ENCODE data around the gene CDK17. TPM values are rescaled to one million over a fixed set of nuclear protein-coding genes. Genes with fewer than 3 reads are reported as not detected.

CDK17 gene
- total and polyA plus RNA-seq, 10 donors: 12.9 to 108 (median 66.4) TPM

DNA sequence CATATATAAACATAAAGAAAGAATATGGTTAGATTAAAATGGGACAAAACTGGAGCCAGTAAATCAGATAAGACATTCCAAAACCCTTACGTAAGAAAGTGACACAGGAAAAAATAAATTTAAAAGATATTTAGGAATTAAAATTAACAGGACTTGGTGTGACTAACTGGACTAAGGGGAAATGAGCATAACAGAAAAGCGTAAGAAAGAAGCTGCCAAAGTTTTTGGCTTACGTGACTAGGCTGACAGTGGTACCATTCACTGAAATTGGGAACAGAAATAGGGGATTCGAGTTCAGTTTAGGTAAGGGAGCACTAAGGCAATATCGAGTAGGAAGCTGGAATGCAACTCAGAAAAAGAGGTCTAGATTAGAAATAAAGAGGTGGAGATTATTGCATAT is 7.8 kb downstream of the CDK17 start:
- no peaks in the 10 kb centered on the region for H3K9me3 ChIP-seq
- peaks cover 29 to 97% (median 75%) of the 10 kb centered on the region in 6 donors for H3K4me1 ChIP-seq
- TF ChIP-seq POLR2AphosphoS5 (IDR thresholded peaks at IDR 0.05): no peak
- TF ChIP-seq, protein P1, sequence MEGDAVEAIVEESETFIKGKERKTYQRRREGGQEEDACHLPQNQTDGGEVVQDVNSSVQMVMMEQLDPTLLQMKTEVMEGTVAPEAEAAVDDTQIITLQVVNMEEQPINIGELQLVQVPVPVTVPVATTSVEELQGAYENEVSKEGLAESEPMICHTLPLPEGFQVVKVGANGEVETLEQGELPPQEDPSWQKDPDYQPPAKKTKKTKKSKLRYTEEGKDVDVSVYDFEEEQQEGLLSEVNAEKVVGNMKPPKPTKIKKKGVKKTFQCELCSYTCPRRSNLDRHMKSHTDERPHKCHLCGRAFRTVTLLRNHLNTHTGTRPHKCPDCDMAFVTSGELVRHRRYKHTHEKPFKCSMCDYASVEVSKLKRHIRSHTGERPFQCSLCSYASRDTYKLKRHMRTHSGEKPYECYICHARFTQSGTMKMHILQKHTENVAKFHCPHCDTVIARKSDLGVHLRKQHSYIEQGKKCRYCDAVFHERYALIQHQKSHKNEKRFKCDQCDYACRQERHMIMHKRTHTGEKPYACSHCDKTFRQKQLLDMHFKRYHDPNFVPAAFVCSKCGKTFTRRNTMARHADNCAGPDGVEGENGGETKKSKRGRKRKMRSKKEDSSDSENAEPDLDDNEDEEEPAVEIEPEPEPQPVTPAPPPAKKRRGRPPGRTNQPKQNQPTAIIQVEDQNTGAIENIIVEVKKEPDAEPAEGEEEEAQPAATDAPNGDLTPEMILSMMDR (IDR thresholded peaks at IDR 0.05 in 8 of 11, conservative IDR thresholded peaks at IDR 0.05 in 3 of 11): no peak
- no peak for TF ChIP-seq POLR2A (IDR thresholded peaks at IDR 0.05)
- H3K4me3 ChIP-seq: no peak overlapping the region
- H3K27me3 ChIP-seq (replicated peaks in 1 of 7): no peaks in the 10 kb centered on the region
- WGBS, 5 donors: 73 to 77% (median 75%) methylated on average over 5 of the region's 5 CpGs
- H3K36me3 ChIP-seq: peaks cover 0 to 3% (median 0%) of the 10 kb centered on the region in 6 donors
- no peak for DNase-seq
- intact Hi-C loops (cut with DNase I; ENCODE audit: low total_unique reads): loop anchor here (10.0 kb wide), 1 partner anchor 168 kb away; no protein-coding TSS in a partner anchor
- peak overlapping the region in 1 of 8 donors; percentile 7 for H3K27ac ChIP-seq

DNA sequence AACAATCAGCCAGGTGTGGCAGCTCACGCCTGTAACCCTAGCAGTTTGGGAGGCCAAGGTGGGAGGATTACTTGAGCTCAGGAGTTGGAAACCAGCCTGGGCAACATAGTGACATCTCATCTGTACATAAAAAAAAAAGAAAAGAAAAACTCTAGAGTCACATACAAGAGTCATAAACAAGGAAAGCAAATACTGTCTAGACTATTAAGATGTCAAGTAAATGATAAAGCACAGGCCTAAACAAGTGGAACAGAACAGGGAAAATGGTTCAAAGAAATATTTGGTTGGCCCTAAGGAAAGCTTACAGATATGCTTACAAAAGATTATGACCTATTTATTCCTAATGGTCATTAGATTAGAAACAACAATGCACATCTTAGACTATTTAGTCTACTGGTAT is 12.3 kb downstream of the CDK17 start:
- H3K4me1 ChIP-seq: peaks cover 16 to 98% (median 74%) of the 10 kb centered on the region in 6 donors
- TF ChIP-seq, protein P1 (IDR thresholded peaks at IDR 0.05 in 8 of 11, conservative IDR thresholded peaks at IDR 0.05 in 3 of 11): no peak
- TF ChIP-seq POLR2AphosphoS5 (IDR thresholded peaks at IDR 0.05): no peak
- TF ChIP-seq POLR2A (IDR thresholded peaks at IDR 0.05): no peak
- 76 to 95% (median 85%) methylated on average over 1 of the region's 1 CpG for WGBS, 5 donors
- intact Hi-C loops (cut with DNase I; ENCODE audit: low total_unique reads): loop anchor here (10.0 kb wide), 1 partner anchor 53 kb away; no protein-coding TSS in a partner anchor
- H3K36me3 ChIP-seq: no peaks in the 10 kb centered on the region
- H3K27me3 ChIP-seq (replicated peaks in 1 of 7): no peaks in the 10 kb centered on the region
- H3K27ac ChIP-seq: no peak overlapping the region
- H3K9me3 ChIP-seq: peaks cover 0 to under 1% (median 0%) of the 10 kb centered on the region in 8 donors
- no peak overlapping the region for H3K4me3 ChIP-seq
- DNase-seq: no peak

DNA sequence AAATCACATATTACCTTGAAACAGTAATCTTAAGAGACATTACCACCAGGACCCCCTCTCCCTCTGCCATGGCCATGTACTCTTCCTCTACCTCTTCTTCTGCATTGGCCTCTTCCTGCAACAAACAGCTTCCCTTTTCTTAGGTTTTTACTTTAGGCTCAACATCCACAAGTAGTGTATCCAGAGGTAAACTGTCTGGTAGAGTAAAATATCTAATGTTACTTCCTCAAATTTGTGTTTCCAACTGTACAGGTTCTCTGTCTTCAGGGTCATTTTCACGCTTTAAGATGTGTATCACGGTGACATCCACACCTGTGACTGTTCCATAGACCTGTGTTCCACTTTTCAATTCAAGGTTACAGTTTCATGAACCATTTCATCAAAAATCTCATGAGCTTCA is 13.4 kb downstream of the CDK17 start:
- peaks cover 16 to 98% (median 70%) of the 10 kb centered on the region in 6 donors for H3K4me1 ChIP-seq
- WGBS, 5 donors: 37 to 54% (median 47%) methylated on average over 2 of the region's 2 CpGs
- DNase-seq: no peak

DNA sequence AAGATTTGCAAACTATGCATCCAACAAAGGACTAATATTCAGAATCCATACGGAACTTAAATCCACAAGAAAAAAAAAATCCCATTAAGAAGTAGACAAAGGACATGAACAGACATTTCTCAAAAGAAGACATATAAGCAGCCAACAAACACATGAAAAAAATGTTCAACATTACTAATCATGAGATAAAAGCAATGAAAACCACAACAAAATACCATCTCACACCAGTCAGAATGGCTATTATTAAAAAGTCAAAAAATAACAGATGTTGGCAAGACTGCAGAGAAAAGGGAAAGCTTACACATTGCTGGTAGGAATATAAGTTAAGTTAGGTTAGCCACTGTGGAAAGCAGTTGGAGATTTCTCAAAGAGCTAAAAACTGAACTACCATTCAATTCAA is 16.2 kb downstream of the CDK17 start:
- H3K27me3 ChIP-seq (replicated peaks in 1 of 7): no peaks in the 10 kb centered on the region
- no peak for TF ChIP-seq POLR2AphosphoS5 (IDR thresholded peaks at IDR 0.05)
- TF ChIP-seq, protein P1 (IDR thresholded peaks at IDR 0.05 in 8 of 11, conservative IDR thresholded peaks at IDR 0.05 in 3 of 11): no peak
- no peak for TF ChIP-seq POLR2A (IDR thresholded peaks at IDR 0.05)
- no peaks in the 10 kb centered on the region for H3K36me3 ChIP-seq
- no peak overlapping the region for H3K27ac ChIP-seq
- no peak for DNase-seq
- no peak overlapping the region for H3K4me3 ChIP-seq
- H3K4me1 ChIP-seq: peaks cover 17 to 100% (median 67%) of the 10 kb centered on the region in 6 donors
- WGBS, 5 donors: 93 to 100% (median 94%) methylated on average over 1 of the region's 1 CpG
- peaks cover 0 to 5% (median 0%) of the 10 kb centered on the region in 8 donors for H3K9me3 ChIP-seq
- intact Hi-C loops (cut with DNase I; ENCODE audit: low total_unique reads): loop anchor here (10.0 kb wide), 1 partner anchor 49 kb away; no protein-coding TSS in a partner anchor

More for the DNA sequence above, 13.4 kb downstream of the CDK17 start:
- Histone ChIP-seq H3K27me3 (replicated peaks in 1 of 7) (no peaks in the 10 kb centered on the region), H3K9me3 (peaks cover 0 to 5% (median 0%) of the 10 kb centered on the region in 8 donors), H3K36me3 (no peaks in the 10 kb centered on the region), H3K27ac (peak overlapping the region in 2 of 8 donors; percentile 14 to 31), H3K4me3 (no peak overlapping the region)
- intact Hi-C loops (cut with DNase I; ENCODE audit: low total_unique reads): loop anchor here (10.0 kb wide), 1 partner anchor 52 kb away; no protein-coding TSS in a partner anchor
- no peak for TF ChIP-seq POLR2A (IDR thresholded peaks at IDR 0.05)
- TF ChIP-seq, protein P1 (IDR thresholded peaks at IDR 0.05 in 8 of 11, conservative IDR thresholded peaks at IDR 0.05 in 3 of 11): no peak
- no peak for TF ChIP-seq POLR2AphosphoS5 (IDR thresholded peaks at IDR 0.05)
